ENCODE measurements around the gene TIMM10. TPM values are rescaled to one million over a fixed set of nuclear protein-coding genes. Genes with fewer than 3 reads are reported as not detected.
A peak's percentile ranks its signal among the peaks of the same experiment; 100 is the strongest.

TIMM10 gene
- total and polyA plus RNA-seq, 8 donors, result 1.7 to 79.6 (median 48.9) TPM

DNA sequence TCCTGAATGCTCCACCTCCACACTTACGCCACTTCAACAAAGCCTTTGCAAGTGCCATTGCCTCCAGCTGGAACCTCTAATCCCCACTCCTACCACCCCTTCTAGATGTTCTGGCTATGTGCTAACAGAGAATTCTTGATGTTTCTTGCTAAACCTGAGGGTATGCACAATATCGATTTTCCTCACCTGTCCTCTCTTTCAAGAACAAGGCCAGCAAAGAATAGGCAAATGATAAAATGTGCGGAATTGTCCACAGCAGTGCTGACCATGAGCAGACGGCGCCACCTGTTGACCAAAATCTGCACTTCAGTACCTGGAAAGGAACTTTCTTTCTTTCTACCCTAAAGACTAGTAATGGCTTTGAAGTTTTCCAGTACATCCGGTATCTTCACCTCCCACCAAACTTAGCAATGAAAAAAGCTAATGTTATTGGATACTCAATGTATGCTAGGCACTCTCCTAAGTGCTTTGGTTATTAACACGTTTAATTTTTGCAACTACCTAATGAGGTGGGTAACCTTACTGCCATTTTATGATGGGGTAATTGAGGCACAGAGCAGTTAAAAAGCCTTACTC, 3.4 kb downstream of the TIMM10 start:
- WGBS, 5 donors, result 15 to 18% (median 17%) methylated on average over 7 of the region's 7 CpGs
- TF ChIP-seq, protein P1, sequence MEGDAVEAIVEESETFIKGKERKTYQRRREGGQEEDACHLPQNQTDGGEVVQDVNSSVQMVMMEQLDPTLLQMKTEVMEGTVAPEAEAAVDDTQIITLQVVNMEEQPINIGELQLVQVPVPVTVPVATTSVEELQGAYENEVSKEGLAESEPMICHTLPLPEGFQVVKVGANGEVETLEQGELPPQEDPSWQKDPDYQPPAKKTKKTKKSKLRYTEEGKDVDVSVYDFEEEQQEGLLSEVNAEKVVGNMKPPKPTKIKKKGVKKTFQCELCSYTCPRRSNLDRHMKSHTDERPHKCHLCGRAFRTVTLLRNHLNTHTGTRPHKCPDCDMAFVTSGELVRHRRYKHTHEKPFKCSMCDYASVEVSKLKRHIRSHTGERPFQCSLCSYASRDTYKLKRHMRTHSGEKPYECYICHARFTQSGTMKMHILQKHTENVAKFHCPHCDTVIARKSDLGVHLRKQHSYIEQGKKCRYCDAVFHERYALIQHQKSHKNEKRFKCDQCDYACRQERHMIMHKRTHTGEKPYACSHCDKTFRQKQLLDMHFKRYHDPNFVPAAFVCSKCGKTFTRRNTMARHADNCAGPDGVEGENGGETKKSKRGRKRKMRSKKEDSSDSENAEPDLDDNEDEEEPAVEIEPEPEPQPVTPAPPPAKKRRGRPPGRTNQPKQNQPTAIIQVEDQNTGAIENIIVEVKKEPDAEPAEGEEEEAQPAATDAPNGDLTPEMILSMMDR (IDR thresholded peaks at IDR 0.05), result peak in 5 of 7 experiments; percentile 87 to 97 (median 89)
- TF ChIP-seq POLR2AphosphoS5 (IDR thresholded peaks at IDR 0.05) (peak in 1 of 3 donors; percentile 48), POLR2A (IDR thresholded peaks at IDR 0.05) (no peak)
- intact Hi-C loops (cut with DNase I; ENCODE audit: low total_unique reads), result loop anchor here (5.0 kb wide), 1 partner anchor 35 kb away; no protein-coding TSS in a partner anchor

DNA sequence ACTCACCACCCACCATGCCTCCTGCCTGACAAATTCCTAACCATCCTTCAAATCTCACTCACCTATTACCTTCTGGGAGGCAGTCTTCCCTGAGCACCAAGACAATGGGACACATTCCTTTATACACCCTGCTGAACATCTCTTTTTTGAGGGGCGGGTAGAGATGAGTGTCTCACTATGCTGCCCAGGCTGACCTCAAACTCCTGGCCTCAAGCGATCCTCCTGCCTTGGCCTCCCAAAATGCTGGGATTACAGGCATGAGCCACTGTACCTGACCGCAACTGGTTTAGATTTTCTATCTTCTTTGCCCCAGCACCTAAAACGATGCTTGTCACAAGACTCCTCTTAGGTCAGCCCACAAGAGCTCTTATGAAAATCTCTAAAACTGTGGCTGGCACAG, 7.1 kb downstream of the TIMM10 start:
- TF ChIP-seq EP300 (IDR thresholded peaks at IDR 0.05), result no peak
- TF ChIP-seq, protein P1 (IDR thresholded peaks at IDR 0.05), result no peak
- no peak for TF ChIP-seq POLR2A (IDR thresholded peaks at IDR 0.05)
- no peak for TF ChIP-seq POLR2AphosphoS5 (IDR thresholded peaks at IDR 0.05)
- H3K4me1 ChIP-seq, result peaks cover 0 to under 1% (median 0%) of the 10 kb centered on the region in 4 donors
- DNase-seq, result no peak
- intact Hi-C loops (cut with DNase I; ENCODE audit: low total_unique reads), result no loop called here
- H3K27ac ChIP-seq, result no peak overlapping the region
- peaks cover 0 to 10% (median 9%) of the 10 kb centered on the region in 4 donors for H3K36me3 ChIP-seq
- no peaks in the 10 kb centered on the region for H3K27me3 ChIP-seq
- H3K4me3 ChIP-seq, result no peak overlapping the region
- 92 to 99% (median 93%) methylated on average over 4 of the region's 4 CpGs for WGBS, 5 donors
- no peaks in the 10 kb centered on the region for H3K9me3 ChIP-seq

More for the DNA sequence above, 3.4 kb downstream of the TIMM10 start:
- peak; percentile 85 to 89 for DNase-seq
- Histone ChIP-seq H3K36me3 (peaks cover 0 to 18% (median 16%) of the 10 kb centered on the region in 4 donors), H3K4me3 (no peak overlapping the region), H3K4me1 (peaks cover 8 to 28% (median 18%) of the 10 kb centered on the region in 4 donors), H3K27me3 (no peaks in the 10 kb centered on the region), H3K9me3 (no peaks in the 10 kb centered on the region), H3K27ac (no peak overlapping the region)

DNA sequence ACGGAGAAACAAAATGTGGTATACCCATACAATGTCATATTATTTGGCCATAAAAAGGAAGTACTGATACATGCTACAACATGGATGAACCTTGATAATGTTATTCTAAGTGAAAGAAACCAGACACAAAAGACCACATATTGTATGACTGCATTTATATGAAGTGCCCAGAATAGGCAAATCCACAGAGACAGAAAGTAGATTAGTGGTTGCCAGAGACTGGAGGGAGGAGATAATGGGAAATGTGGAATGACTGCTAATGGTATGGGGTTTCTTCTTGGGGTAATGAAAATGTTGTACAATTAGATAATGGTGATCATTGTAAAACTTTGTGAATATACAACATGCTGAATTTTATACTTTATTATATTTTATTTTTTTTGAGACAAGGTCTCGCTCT, 9.4 kb downstream of the TIMM10 start:
- no peaks in the 10 kb centered on the region for H3K27me3 ChIP-seq
- peaks cover 0 to 2% (median 1%) of the 10 kb centered on the region in 4 donors for H3K4me1 ChIP-seq
- intact Hi-C loops (cut with DNase I; ENCODE audit: low total_unique reads), result no loop called here
- no peak for DNase-seq
- H3K36me3 ChIP-seq, result no peaks in the 10 kb centered on the region
- no peak overlapping the region for H3K27ac ChIP-seq
- no peak overlapping the region for H3K4me3 ChIP-seq
- TF ChIP-seq, protein P1 (IDR thresholded peaks at IDR 0.05), result no peak
- TF ChIP-seq POLR2AphosphoS5 (IDR thresholded peaks at IDR 0.05) (no peak), POLR2A (IDR thresholded peaks at IDR 0.05) (no peak), EP300 (IDR thresholded peaks at IDR 0.05) (no peak)
- H3K9me3 ChIP-seq, result no peaks in the 10 kb centered on the region
- WGBS, 5 donors, result 90 to 94% (median 92%) methylated on average over 2 of the region's 2 CpGs

DNA sequence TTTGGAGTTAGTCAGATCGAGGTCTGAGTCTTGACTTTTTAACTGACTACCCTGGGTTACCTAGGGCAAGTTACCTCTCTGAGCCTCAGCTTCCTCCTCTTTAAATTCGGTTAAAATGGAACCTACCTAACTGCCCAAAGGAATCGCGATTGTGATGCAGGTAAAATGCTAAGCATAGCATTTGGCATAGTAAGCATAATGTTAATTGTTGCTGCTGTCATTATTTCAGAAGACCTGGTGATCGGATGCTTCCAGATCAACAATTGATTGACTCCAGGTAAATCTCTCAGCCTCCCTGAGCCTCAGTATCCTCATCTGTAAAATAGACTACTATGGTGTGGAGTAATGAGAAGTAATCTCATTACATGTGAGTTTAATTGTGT, 14.5 kb downstream of the TIMM10 start:
- intact Hi-C loops (cut with DNase I; ENCODE audit: low total_unique reads), result no loop called here

More for the DNA sequence above, 14.5 kb downstream of the TIMM10 start:
- Histone ChIP-seq H3K4me1 (peaks cover 10 to 35% (median 29%) of the 10 kb centered on the region in 4 donors), H3K27me3 (no peaks in the 10 kb centered on the region), H3K36me3 (peaks cover 0 to 3% (median 0%) of the 10 kb centered on the region in 4 donors), H3K4me3 (peak overlapping the region; percentile 90 to 95 (median 93)), H3K27ac (peak overlapping the region; percentile 67 to 79 (median 77)), H3K9me3 (no peaks in the 10 kb centered on the region)
- no peak for DNase-seq
- 10 to 22% (median 19%) methylated on average over 5 of the region's 5 CpGs for WGBS, 5 donors
- no peak for TF ChIP-seq POLR2AphosphoS5 (IDR thresholded peaks at IDR 0.05)
- TF ChIP-seq EP300 (IDR thresholded peaks at IDR 0.05), result no peak
- TF ChIP-seq, protein P1 (IDR thresholded peaks at IDR 0.05), result no peak
- no peak for TF ChIP-seq POLR2A (IDR thresholded peaks at IDR 0.05)

Data from stomach (tissue), 9 donors.